ENCODE measurements around the gene ADM2. TPM values are rescaled to one million over a fixed set of nuclear protein-coding genes. Genes with fewer than 3 reads are reported as not detected.

ADM2 gene
- total and polyA plus RNA-seq, 2 of the 13 experiments (the other 11 are each of a cell fraction or from before 2014, with no cell fraction given): 1.2 to 3.0 TPM

GRCh38 chr22:50485221-50486131 lies 4.1 kb downstream of the ADM2 start (continued):
- TF ChIP-seq THAP9 (CRISPR knock-in tag; IDR thresholded peaks at IDR 0.05; ENCODE audit: borderline replicate concordance) (no peak; the same call in 1 of the 2 replicates), ZNF616 (CRISPR knock-in tag; IDR thresholded peaks at IDR 0.05; ENCODE audit: low read depth) (no peak), ZNF276 (CRISPR knock-in tag; IDR thresholded peaks at IDR 0.05; ENCODE audit: low read depth) (no peak), ZFP82 (CRISPR knock-in tag; IDR thresholded peaks at IDR 0.05; ENCODE audit: borderline replicate concordance) (no peak), ZNF564 (CRISPR knock-in tag; IDR thresholded peaks at IDR 0.05) (0 out of 2 replicates have a peak, but pooled peaks have one; percentile 41), ZNF263 (CRISPR knock-in tag; IDR thresholded peaks at IDR 0.05) (no peak; the same call in 1 of the 2 replicates), RCOR2 (CRISPR knock-in tag; IDR thresholded peaks at IDR 0.05) (no peak), ZNF777 (CRISPR knock-in tag; IDR thresholded peaks at IDR 0.05) (no peak), ZBTB46 (CRISPR knock-in tag; IDR thresholded peaks at IDR 0.05; ENCODE audit: borderline replicate concordance) (no peak), GLMP (CRISPR knock-in tag; IDR thresholded peaks at IDR 0.05; ENCODE audit: borderline replicate concordance) (no peak), MAX (IDR thresholded peaks at IDR 0.05) (peak; percentile 91), PPARG (CRISPR knock-in tag; conservative IDR thresholded peaks at IDR 0.05) (no peak), NFYB (CRISPR knock-in tag; IDR thresholded peaks at IDR 0.05) (no peak), DRAP1 (CRISPR knock-in tag; IDR thresholded peaks at IDR 0.05) (no peak), ZNF672 (CRISPR knock-in tag; IDR thresholded peaks at IDR 0.05) (no peak), ZMAT3 (CRISPR knock-in tag; conservative IDR thresholded peaks at IDR 0.05) (0 out of 2 replicates have a peak, but pooled peaks have one; percentile 24), RNF2 (conservative IDR thresholded peaks at IDR 0.05; ENCODE audit: low read depth) (0 out of 2 replicates have a peak, but pooled peaks have one; percentile 49)
- TF ChIP-seq, protein P1, sequence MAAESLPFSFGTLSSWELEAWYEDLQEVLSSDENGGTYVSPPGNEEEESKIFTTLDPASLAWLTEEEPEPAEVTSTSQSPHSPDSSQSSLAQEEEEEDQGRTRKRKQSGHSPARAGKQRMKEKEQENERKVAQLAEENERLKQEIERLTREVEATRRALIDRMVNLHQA (CRISPR knock-in tag; IDR thresholded peaks at IDR 0.05): no peak
- TF ChIP-seq, protein P2, sequence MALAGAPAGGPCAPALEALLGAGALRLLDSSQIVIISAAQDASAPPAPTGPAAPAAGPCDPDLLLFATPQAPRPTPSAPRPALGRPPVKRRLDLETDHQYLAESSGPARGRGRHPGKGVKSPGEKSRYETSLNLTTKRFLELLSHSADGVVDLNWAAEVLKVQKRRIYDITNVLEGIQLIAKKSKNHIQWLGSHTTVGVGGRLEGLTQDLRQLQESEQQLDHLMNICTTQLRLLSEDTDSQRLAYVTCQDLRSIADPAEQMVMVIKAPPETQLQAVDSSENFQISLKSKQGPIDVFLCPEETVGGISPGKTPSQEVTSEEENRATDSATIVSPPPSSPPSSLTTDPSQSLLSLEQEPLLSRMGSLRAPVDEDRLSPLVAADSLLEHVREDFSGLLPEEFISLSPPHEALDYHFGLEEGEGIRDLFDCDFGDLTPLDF (CRISPR knock-in tag; IDR thresholded peaks at IDR 0.05): no peak

All from HepG2 (cell line).